ENCODE measurements around the gene SLC39A11. TPM values are rescaled to one million over a fixed set of nuclear protein-coding genes. Genes with fewer than 3 reads are reported as not detected.
"Not testable (repeated sequence)": the region's sequence is repeated elsewhere in the genome, so short reads cannot be mapped to it uniquely, and the experiment has no call there.

Gene SLC39A11
- polyA plus RNA-seq, 3 donors = 16.6 to 27.9 (median 26.6) TPM

GRCh38 chr17:73098919-73099318 is 6.4 kb upstream of the SLC39A11 start:
- Mint-ChIP-seq H3K4me3 (no peak overlapping the region), H3K36me3 (no peaks in the 10 kb centered on the region), H3K4me1 (peaks cover 78% of the 10 kb centered on the region), H3K27me3 (ENCODE audit: low read depth in 3 of 3) (peaks cover 0 to 8% (median 0%) of the 10 kb centered on the region in 3 donors), H3K27ac (peak overlapping the region in 2 of 7 donors; percentile 14 to 69), H3K9me3 (peaks cover 0 to 4% (median 2%) of the 10 kb centered on the region in 7 donors)
- Histone ChIP-seq H4K20me1 (ENCODE audit: insufficient read depth, low read length) (no peaks in the 10 kb centered on the region), H3K9me3 (replicated peaks in 1 of 2; ENCODE audit: control insufficient read depth in 1 of 2, insufficient read depth in 1 of 2, low read length in 2 of 2) (no peaks in the 10 kb centered on the region), H3K4me1 (ENCODE audit: control insufficient read depth in 1 of 2, insufficient read depth in 2 of 2, low read length in 2 of 2) (peaks cover 64 to 74% of the 10 kb centered on the region in 2 donors), H3K27ac (ENCODE audit: low read depth in 1 of 2, low read length in 2 of 2) (no peak overlapping the region), H3K79me2 (ENCODE audit: insufficient read depth, low read length) (peaks cover 3% of the 10 kb centered on the region), H3K9ac (ENCODE audit: insufficient read depth, low read length, poor library complexity, severe bottlenecking) (no peak overlapping the region), H3K36me3 (replicated peaks in 1 of 2; ENCODE audit: control insufficient read depth in 1 of 2, insufficient read depth in 2 of 2, low read length in 2 of 2) (no peaks in the 10 kb centered on the region), H3K4me3 (replicated peaks in 1 of 3; ENCODE audit: low read depth in 2 of 3, low read length in 3 of 3) (peak overlapping the region in 1 of 3 experiments; percentile 55), H3K27me3 (ENCODE audit: control insufficient read depth in 2 of 2, insufficient read depth in 2 of 2, low read length in 2 of 2) (no peaks in the 10 kb centered on the region), H3K4me2 (replicated peaks; ENCODE audit: extremely low read depth, low read length, poor library complexity, severe bottlenecking) (peak overlapping the region; percentile 60), H2AFZ (ENCODE audit: insufficient read depth, low read depth, low read length, poor library complexity, severe bottlenecking) (peak overlapping the region; percentile 79)
- DNase-seq = no peak
- WGBS (ENCODE audit: insufficient coverage) = 61% methylated on average over 3 of the region's 5 CpGs
- no peak for TF ChIP-seq CTCF (IDR thresholded peaks at IDR 0.05)
- intact Hi-C loops (cut with micrococcal nuclease) = loop anchor here in 1 of 2 donors (5.0 kb wide), 1 partner anchor 43 kb away; no protein-coding TSS in a partner anchor

GRCh38 chr17:73097973-73098765 is 5.7 kb upstream of the SLC39A11 start:
- WGBS (ENCODE audit: insufficient coverage) = 81% methylated on average over 3 of the region's 8 CpGs
- not testable (repeated sequence) for H3K4me3 Mint-ChIP-seq; H3K9me3 ChIP-seq (replicated peaks in 1 of 2; ENCODE audit: control insufficient read depth in 1 of 2, insufficient read depth in 1 of 2, low read length in 2 of 2)

More at GRCh38 chr17:73097973-73098765, 5.7 kb upstream of the SLC39A11 start:
- not testable (repeated sequence) for H3K27me3 ChIP-seq (ENCODE audit: control insufficient read depth in 2 of 2, insufficient read depth in 2 of 2, low read length in 2 of 2); H3K9ac ChIP-seq (ENCODE audit: insufficient read depth, low read length, poor library complexity, severe bottlenecking); H3K27ac ChIP-seq (ENCODE audit: low read depth in 1 of 2, low read length in 2 of 2); H3K36me3 ChIP-seq (replicated peaks in 1 of 2; ENCODE audit: control insufficient read depth in 1 of 2, insufficient read depth in 2 of 2, low read length in 2 of 2); H3K27me3 Mint-ChIP-seq (ENCODE audit: low read depth in 3 of 3); H3K36me3 Mint-ChIP-seq; H4K20me1 ChIP-seq (ENCODE audit: insufficient read depth, low read length); H3K79me2 ChIP-seq (ENCODE audit: insufficient read depth, low read length); H2AFZ ChIP-seq (ENCODE audit: insufficient read depth, low read depth, low read length, poor library complexity, severe bottlenecking); H3K4me3 ChIP-seq (replicated peaks in 1 of 3; ENCODE audit: low read depth in 2 of 3, low read length in 3 of 3); H3K9me3 Mint-ChIP-seq; H3K4me2 ChIP-seq (replicated peaks; ENCODE audit: extremely low read depth, low read length, poor library complexity, severe bottlenecking)
- H3K4me1 ChIP-seq (ENCODE audit: control insufficient read depth in 1 of 2, insufficient read depth in 2 of 2, low read length in 2 of 2) = peaks cover 58 to 74% of the 10 kb centered on the region in 2 donors
- intact Hi-C loops (cut with micrococcal nuclease) = loop anchor here in 1 of 2 donors (5.0 kb wide), 1 partner anchor 44 kb away; no protein-coding TSS in a partner anchor
- H3K4me1 Mint-ChIP-seq = peaks cover 70% of the 10 kb centered on the region
- peak overlapping the region in 5 of 7 donors; percentile 40 to 90 (median 65) for H3K27ac Mint-ChIP-seq
- DNase-seq = peak in 2 of 3 donors; percentile 20 to 51
